Activated T-cell treated with anti-CD3 and anti-CD28 coated beads for 1 hour (primary cell): Measurements from ENCODE around the gene GLB1L2.

ENCODE experiments used
- DNase-seq: peaks from one replicate; pipeline ENCODE4 v3.0.0-alpha.2; 2020; ENCODE audit warnings: low read depth

Gene GLB1L2

DNA sequence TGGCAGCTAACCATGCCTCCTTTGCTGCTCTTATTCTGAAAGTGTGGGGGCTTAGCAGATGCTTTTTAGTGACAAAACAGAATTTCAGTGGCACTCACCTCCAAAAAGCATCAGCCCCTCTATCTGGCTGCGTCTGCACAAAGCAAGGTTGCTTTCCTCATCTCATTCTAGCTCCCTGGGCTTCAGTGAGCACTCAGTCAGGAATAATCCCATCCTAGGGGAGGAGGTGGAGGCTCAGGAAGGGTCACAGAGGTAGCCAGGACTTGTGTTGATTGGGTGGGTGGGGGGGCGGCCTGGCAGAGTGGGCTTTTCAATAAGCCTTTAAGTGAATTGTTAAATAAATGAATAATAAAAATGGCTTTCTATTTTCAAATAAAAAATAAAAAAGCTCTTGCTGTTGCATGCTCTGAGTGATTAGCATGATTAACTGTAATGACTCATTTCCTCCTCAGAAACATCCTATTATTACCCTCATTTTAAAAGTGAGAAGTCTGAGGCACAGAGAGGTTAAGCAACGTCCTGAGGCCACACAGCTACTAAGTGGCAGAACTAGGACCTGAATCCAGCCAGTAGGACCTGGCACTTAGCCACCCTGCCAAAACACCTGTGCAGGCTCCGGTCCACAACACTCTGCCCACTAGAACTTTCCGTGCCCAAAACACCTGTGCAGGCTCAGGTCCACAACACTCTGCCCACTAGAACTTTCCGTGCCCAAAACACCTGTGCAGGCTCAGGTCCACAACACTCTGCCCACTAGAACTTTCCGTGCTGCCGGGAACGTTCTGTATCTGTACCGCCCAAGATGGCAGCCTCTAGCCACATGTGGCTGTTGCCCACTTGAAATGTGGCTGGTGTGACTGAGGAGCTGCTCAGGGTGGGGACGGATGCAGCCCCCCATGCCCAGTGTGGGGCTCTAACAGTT, 74.7 kb downstream of the GLB1L2 start:
- no peak for DNase-seq

DNA sequence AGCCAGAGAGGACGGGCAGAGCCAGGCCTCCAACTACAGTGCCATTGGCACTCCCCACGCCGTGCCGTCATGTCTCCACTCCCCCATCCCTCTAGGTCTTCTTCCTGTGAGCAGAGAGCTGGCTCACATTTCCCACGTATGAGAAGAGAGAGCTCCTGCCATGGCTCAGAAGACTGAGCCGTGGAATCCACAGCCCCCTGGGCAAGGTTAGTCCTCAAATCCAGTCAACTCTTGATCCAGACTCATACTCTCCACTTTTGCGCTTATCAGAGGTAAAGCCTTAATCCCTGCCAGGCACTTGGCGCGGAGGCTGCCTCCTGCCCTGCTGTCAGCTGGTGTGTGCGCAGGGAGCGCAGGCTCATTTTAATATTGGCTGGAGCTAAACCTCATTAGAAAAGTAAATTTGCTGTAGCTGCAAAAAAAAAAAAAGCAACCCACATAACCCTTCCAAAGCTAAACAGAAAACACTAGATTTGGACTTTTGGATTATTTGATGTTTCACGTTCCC, 75.6 kb downstream of the GLB1L2 start:
- DNase-seq = no peak

DNA sequence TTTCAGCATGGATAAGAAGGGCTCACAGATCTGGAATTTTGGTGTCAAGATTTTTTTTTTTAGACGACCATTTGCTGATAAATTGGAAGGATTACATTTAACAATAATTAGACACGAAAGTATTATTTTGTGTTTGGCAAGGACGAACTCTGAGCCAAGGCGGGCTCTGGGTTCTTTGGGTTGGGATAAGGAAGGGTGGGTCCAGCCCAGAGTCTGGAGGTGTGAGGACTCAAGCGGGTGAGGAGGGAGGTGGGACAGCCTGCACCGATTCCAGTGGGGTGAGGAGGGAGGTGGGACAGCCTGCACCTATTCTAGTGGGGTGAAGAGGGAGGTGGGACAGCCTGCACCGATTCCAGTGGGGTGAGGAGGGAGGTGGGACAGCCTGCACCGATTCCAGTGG, 76.1 kb downstream of the GLB1L2 start:
- no peak for DNase-seq

DNA sequence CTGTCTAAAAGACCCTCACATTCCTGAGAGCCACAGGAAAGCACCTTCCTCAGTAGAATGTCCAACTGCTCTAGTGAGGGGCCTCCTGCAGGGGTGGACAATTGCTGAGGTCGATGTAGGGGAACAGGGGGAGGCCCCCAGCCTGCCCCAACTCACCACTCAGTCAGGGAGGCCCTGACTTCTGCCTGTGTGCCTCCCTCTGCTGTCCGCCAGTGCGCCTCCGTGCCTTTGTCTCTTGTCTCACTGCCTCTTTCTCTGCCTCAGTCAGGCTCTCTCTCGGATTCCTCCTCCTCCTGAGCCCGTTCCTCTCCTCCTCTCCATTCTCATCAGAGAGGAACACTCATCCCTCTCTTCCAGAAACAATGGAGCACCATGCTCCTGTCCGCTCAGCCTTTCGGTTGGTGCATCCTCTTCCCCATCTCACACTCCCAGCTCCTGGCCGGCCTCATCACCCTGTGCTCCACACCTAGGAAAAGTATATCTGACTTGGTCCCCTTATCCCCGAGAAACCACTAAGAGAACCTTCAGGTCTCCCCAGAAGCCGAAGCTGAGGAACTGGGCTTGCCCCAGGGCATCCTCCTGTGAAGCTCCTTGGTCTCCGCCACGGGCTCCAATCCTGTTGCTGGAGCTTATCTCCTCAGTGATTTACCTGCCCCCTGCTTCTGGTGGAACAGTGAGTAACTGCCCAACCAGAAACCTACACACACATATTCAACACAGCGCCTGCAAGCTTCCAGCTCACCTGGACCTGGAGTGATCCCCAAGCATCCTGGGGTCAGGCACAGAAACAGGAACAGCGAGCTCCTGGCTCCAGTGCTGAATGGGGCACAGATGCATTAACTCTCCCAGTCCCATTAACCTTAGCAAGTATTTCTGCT, 78.0 kb downstream of the GLB1L2 start:
- no peak for DNase-seq

DNA sequence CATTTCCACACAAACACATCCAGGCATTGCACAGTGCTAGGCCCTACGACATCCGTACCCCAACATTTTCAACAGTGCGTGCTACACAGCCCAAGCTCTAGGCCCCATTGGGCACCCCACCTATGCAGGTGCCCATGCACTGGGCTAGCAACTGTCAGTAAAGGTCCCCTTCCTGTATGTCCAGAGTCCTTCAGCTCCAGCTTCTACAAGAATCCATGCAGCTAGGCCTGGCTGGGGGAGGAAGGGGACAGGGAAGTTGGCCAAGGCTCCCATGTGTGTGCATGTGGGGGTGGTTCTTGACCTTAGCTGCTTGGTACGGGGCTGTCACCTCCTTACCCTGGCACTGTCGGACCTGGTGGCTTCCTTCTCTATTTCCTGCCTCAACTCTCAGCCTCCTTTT, 79.0 kb downstream of the GLB1L2 start:
- DNase-seq = no peak

DNA sequence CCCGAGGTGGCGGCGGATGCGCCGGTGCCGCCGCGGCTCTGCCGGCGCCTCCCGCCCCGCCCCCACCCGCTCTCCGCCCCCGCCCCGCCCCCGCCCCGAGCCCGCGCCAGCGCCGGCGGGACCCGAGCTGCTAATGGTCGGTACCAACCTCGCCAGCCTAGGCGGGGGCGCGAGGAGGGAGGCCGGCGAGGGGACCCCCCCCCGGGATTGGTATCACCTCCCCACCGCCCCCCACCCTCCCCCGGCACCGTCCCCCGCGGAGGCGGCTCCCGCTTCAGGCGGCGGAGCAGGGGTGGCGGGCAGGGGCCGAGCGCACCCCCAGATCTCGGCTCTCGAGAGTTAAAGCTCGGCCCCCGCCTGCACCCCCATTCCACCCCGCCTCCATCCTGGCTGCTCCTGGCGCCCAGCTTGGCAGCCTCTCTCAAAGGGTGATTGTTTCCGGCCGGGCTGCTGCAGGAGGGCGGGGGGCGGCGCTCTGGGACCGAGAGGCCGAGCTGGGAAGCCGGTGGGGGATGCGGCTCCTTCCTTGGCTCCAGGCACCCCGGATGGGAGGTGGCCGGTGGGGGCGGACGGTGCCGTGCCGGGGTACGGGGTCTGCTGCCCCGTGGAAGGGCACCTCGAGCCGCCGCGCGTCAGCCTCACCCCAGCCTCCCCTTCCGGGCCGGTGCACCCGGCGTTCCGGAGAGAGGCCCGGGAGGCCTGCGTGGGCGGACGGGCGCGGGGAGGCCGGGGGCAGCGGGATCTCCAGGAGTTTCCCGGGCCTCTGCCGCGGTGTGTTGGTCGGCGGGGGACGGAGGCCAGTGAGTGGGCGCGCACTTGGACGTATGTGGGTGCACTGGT, 80.6 kb downstream of the GLB1L2 start, which contains the start of gene B3GAT1:
Gene B3GAT1 (minus strand): TSS at position 40 of the 840 bp plus-strand sequence. CDS start 24,583 bp downstream, outside the sequence.
- no peak for DNase-seq

DNA sequence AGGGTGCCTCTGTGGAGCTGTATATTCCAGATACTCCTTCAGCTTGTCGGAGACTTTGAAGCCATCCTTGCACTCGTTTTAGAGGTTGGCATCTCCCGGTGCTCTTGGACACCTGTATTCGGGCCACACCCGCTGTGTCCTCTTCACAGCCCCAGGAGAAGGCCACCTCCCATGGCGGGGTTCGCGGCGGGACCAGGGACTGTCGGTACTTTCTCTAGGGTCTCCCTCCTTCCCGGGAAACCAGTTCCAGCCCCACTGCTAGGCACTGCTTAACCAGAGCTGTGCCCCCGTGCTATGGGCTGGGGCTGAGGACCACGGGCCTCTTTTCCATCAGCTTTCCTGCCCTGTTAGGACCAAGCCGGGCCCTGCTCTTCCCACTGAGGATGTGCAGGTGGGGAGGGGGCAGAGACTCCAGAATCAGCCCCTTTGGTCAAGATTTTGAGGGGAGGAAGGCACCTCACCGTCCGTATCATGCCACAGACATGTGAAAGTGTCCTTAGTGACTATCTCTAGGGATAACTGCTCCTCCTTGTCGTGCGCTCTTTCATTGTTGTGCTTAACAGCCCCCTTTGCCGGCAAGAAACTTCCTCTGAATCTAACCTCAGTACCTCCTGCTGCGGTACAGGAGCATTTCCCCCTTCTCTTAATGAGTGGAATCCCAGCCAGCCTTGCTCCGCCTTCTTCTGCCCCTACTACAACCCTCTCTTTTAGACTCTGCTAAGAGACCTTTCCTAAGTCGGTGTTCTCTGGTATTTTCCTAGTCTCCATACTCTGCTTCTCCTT, 81.4 kb downstream of the GLB1L2 start:
- DNase-seq = no peak

DNA sequence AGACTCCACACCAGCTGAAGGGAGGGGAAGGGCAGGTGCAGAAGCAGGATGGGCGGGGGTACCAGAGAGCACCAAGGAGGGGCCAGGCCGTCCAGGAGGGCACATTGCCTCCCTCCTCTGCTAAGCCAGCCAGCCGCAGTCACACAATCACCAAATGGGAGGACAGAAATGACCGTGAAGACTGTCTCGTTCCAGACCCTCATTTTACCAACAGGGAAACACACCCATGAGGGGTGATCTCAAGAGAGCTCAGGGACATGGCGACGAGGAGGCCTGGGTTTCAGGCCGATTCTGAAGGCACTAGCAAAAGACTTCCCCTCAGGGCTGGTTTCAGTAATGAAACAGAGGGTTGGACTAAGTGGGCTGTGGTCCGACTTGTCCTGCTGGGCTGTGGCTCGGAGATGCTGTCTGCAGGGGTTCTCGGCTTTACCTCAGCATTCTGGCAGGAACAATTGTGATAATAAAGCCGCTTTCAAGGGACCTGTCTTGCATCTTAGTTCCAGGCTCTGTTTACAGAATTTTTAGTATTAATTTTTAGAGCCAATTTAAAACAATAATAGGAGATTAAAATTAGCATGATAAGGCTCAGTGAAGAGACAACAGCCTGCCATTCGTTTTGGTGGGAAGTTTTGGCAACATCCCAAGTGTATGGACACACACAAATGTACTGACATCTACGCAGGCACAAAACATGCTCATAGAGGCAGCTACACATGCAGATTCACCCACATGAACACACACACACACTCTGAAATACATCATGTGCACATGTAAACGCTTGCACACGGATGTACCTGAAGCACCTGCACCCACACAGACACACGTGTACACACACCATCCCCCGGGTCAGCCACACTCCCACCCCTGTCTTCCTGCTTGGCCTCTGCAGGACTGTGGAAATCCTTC, 82.3 kb downstream of the GLB1L2 start:
- no peak for DNase-seq

DNA sequence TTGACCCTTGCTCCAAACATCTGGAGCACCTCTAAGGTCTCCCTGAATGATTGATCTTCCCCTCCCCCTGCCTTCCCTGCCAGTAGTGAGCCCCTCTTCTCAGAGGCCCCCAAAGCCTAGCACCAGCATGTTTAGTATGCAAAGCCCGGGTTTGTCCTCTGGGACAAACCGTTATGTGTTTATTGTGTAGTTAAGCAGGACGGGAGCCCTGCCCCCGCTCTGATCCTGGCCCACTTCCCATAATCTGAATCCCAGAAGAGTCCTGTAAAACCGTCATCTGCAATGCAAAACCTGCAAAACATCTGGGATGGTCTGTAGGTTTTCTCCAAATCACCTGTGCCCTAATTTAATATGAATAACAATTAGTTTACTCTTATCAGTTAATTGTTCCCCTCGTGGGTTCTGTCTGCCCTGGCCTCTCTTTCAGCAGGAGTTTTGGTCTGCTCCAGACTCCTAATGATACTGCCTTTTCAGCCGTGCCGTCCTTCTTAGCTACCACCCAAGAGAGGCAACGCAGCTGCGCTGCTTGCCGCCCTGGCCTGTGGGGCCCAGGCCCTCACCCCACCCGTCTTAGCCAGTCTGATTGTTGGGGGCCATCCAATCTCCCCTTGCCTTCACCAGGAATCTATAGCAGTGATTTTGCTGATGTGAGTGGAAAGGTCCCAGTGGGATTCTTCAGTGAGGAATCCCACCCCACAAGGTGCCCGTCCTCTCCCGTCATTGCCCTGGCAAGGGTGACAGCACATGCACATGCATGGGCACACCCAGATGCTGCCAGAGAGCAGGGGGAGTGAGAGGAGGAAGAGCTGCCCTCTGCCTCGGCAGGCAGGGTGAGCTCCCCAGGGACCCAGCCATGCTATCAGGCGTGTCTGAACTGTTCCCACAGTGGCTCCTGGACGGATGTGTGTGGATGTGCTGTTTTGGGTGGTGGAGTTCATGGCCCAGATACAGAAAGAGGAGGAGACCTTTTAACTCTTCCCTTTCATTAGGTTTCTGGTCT, 83.3 kb downstream of the GLB1L2 start:
- DNase-seq = no peak

DNA sequence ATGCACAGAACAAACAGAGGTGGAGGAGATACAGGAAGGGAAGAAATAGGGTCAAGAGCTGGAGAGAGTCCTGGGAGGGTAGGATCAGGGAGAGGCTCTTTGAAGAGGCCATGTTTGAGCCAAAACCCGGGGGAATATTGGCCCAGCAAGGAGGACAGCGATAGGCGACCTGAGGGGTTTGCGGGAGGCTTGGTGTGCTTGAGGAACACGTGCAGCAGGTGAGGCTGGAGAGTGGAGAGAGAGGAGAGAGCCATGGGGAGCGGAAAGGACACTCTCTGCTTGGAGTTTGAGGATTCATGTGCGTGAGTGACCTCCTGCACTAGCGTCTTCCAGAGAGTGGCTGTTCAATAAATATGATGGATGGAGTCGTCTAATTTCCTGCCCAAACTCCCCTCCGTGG, 84.9 kb downstream of the GLB1L2 start:
- no peak for DNase-seq

DNA sequence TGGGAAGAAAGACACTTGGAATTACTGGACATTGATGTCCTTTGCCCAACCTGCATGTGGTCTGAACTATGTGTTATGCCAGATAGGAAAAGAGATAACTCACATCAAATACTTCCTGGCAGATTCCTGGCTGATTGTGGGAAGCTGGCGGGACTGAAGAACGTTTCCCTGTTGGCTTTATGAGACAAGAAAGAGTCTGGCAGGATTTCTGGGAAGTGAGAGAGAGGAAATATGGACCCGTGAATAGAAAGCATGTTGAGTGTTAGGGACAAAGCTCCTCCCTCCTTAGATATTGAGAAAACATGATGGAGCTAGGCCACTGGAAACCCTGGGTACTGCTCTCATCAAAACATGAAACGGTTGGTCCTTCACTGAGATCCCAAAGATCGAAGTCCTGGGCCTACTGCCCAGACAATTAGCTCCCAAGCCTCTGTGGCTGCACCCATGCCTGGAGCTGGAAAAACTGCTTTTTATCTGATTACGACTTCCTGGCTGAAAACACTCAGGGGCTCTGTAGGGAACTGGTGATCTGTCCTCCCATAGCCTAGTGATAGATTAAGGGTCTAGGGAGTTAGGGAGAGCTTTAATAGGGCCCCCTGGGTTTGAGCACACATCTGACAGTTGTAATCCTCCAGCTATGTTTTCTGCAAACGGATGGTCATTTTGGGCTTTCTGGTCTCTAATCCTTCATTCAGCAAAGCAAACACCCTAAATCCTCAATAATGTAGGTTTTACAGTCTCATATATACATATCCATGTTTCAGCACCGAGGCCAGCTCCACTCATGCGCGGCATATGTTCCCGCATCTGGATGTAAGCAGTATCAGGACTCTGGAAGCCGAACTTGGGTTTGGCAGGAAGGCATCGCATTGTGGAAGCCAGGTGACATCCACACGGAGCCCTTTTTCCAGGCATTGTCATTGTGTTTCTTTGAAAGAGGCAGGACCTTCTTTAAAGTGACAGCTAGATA, 86.4 kb downstream of the GLB1L2 start:
- DNase-seq = no peak

DNA sequence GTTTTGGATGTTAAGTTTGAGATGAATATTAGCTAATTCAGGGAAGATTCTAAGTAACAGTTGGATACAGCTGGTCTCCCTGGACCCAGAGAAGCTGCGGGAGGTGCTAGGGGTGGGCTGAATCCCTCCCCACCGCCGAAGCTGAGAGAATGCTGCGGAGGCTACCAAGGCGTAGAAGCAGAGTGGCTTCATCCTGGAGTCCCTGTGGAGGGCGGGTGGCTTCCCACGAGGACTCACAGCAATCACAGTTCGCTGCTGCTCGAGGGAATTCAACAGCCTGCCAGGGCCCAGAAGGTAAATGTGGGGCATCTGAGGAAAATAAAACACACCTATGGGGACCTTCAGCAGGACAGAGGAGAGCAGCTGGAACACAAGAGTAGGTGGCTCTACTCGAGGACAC, 91.3 kb downstream of the GLB1L2 start:
- no peak for DNase-seq

DNA sequence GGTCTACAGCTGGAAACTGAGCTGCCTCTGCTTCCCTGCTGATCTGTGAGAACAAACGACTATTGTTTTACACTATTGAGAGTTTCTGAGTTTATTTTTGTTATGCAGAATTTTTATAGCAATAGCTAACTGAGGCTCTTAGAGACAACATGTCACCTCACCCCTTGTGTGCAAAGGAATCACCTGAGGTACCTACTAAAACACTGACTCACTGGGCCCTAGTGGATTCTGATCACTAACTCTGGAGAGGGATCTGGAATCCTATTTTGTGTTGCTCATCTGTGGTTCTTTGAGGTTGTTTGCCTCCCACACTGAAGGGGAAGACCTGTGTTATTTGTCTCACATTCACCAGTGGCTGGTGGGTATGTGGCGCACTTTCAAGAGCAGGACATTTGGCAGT, 93.6 kb downstream of the GLB1L2 start:
- DNase-seq = no peak
